Kidney epithelial cell (primary cell): ENCODE results near the gene MID1. TPM values are rescaled to one million over a fixed set of nuclear protein-coding genes. Genes with fewer than 3 reads are reported as not detected.

Source experiments
- DNase-seq: peaks from one replicate; pipeline ENCODE4 v3.0.0-alpha.2; 2010; ENCODE audit warnings: low read depth
- H3K27me3 ChIP-seq: 2 replicates; pipeline ENCODE4 v1.6.0; 2011; ENCODE audit warnings: low read length; ENCODE audit not compliant: control insufficient read depth, insufficient read depth
- H3K36me3 ChIP-seq: 2 replicates; pipeline ENCODE4 v1.5.1; 2011; ENCODE audit warnings: low read length; ENCODE audit not compliant: control insufficient read depth, insufficient read depth
- H3K4me3 ChIP-seq: 2 replicates; pipeline ENCODE4 v1.5.1; 2011; ENCODE audit warnings: low read depth, mild to moderate bottlenecking, control low read depth, low read length
- CTCF ChIP-seq: IDR thresholded peaks from 2 replicates; pipeline ENCODE4 v1.5.1; 2011; ENCODE audit warnings: mild to moderate bottlenecking, moderate library complexity, low read length, control low read depth, inconsistent platforms; ENCODE audit not compliant: insufficient read depth, poor library complexity, severe bottlenecking
- total RNA-seq: library from RNA; depleted of rRNA; stranded (reverse); fragments of >200 nt; gene quantifications from 2 replicates; pipeline ENCODE4 v1.2.3, GENCODE V29; 2015

Gene MID1
- total RNA-seq, 1 donor from 2014 or later: 13.5 TPM

- DNase-seq: no peak
- TF ChIP-seq CTCF: no peak
- peaks cover 2% of the 10 kb centered on the region for H3K36me3 ChIP-seq
- no peaks in the 10 kb centered on the region for H3K27me3 ChIP-seq
- H3K4me3 ChIP-seq: no peak overlapping the region
These were observed 163.3 kb downstream of the MID1 start for GRCh38 chrX:10457092-10457491.

- H3K4me3 ChIP-seq: no peak overlapping the region
- H3K36me3 ChIP-seq: peaks cover 2% of the 10 kb centered on the region
- TF ChIP-seq CTCF: no peak
- H3K27me3 ChIP-seq: no peaks in the 10 kb centered on the region
- DNase-seq: no peak
These were observed 166.4 kb downstream of the MID1 start for GRCh38 chrX:10453945-10454344.

- no peak for DNase-seq
- TF ChIP-seq CTCF: no peak
- Histone ChIP-seq H3K27me3 (no peaks in the 10 kb centered on the region), H3K4me3 (no peak overlapping the region), H3K36me3 (peaks cover 2% of the 10 kb centered on the region)
These were observed 169.4 kb downstream of the MID1 start for GRCh38 chrX:10450959-10451355.

- no peak for DNase-seq
- Histone ChIP-seq H3K36me3 (peaks cover 1% of the 10 kb centered on the region), H3K27me3 (no peaks in the 10 kb centered on the region), H3K4me3 (no peak overlapping the region)
- no peak for TF ChIP-seq CTCF
These were observed 170.0 kb downstream of the MID1 start for GRCh38 chrX:10450229-10450958.

GRCh38 chrX:10447564-10448214 is 172.7 kb downstream of the MID1 start:
- DNase-seq: no peak
- no peaks in the 10 kb centered on the region for H3K36me3 ChIP-seq
- H3K4me3 ChIP-seq: no peak overlapping the region
- no peaks in the 10 kb centered on the region for H3K27me3 ChIP-seq
- no peak for TF ChIP-seq CTCF

- Histone ChIP-seq H3K27me3 (no peaks in the 10 kb centered on the region), H3K36me3 (no peaks in the 10 kb centered on the region), H3K4me3 (no peak overlapping the region)
- DNase-seq: no peak
- TF ChIP-seq CTCF: no peak
These were observed 176.2 kb downstream of the MID1 start for GRCh38 chrX:10444204-10444603.
